Endothelial cell of umbilical vein (primary cell): ENCODE results near the gene SLC19A1. TPM values are rescaled to one million over a fixed set of nuclear protein-coding genes. Genes with fewer than 3 reads are reported as not detected.
A peak's percentile ranks its signal among the peaks of the same experiment; 100 is the strongest.

ENCODE experiments used
- BruUV-seq: library from RNA; stranded (reverse); fragments of 400-500 nt; replicated peaks from 2 replicates; lab custom pipeline; 2021; lab: Mats Ljungman, UMichigan
- CTCF ChIA-PET: fragments of 300-600, 350-600 bp; sonication (Branson Sonifier 250); formaldehyde crosslinking; loops from one replicate; lab custom pipeline; 2021; ENCODE audit warnings: antibody characterized with exemption, inconsistent platforms; lab: Charles Lee
- POLR2A ChIA-PET: fragments of 300-600, 350-600 bp; sonication (Branson Sonifier 250); formaldehyde crosslinking; loops from one replicate; lab custom pipeline; 2021; ENCODE audit warnings: antibody characterized with exemption, inconsistent platforms; lab: Charles Lee
- DNase-seq: peaks from one replicate; pipeline ENCODE4 v3.0.0-alpha.2; 2011; ENCODE audit warnings: low read depth, low spot score
- FAIRE-seq: peaks from 2 replicates; lab custom pipeline; 2011; peaks lifted over from hg19 to GRCh38; lab: Jason Lieb, UNC
- H2AFZ ChIP-seq: 2 replicates; pipeline ENCODE4 v1.6.0; 2012; ENCODE audit warnings: low read depth, low read length, control low read depth, inconsistent platforms
- H3K27ac ChIP-seq: 2 replicates; pipeline ENCODE4 v1.5.1; 2011; ENCODE audit warnings: low read depth, mild to moderate bottlenecking, control low read depth, low read length, moderate library complexity; ENCODE audit not compliant: insufficient read depth
- H3K27me3 ChIP-seq, 2 experiments: 2 replicates each; pipeline versions ENCODE4 v1.6.0 to v1.6.1; 2011; ENCODE audit warnings: low read length in 2 of 2, mixed read lengths in 1 of 2; ENCODE audit not compliant: control insufficient read depth in 2 of 2, insufficient read depth in 2 of 2
- H3K36me3 ChIP-seq, 2 experiments: 2 replicates in 1 of 2; 3 replicates in 1 of 2; pipeline ENCODE4 v1.5.1; 2011; ENCODE audit warnings: low read length in 2 of 2, mild to moderate bottlenecking in 1 of 2, moderate library complexity in 1 of 2; ENCODE audit not compliant: control insufficient read depth in 2 of 2, insufficient read depth in 2 of 2; ENCODE audit errors: extremely low read depth in 1 of 2
- H3K4me1 ChIP-seq: 3 replicates; pipeline ENCODE4 v1.5.1; 2011; ENCODE audit warnings: mild to moderate bottlenecking, low read length; ENCODE audit not compliant: control insufficient read depth, insufficient read depth; ENCODE audit errors: extremely low read depth
- H3K4me2 ChIP-seq: 2 replicates; pipeline ENCODE4 v1.6.1; 2011; ENCODE audit warnings: low read length, control low read depth, mixed read lengths; ENCODE audit not compliant: insufficient read depth
- H3K4me3 ChIP-seq, 3 experiments: fragments of 200-600 bp in 1 of 3; sonication (generic), shearing (Covaris generic) in 1 of 3; replicated peaks in 1 of 3; 2 replicates each; pipeline ENCODE4 v1.5.1; 2011 to 2016; ENCODE audit warnings: control low read depth in 3 of 3, low read length in 3 of 3, mild to moderate bottlenecking in 2 of 3, inconsistent platforms in 1 of 3, low read depth in 1 of 3, moderate library complexity in 1 of 3; ENCODE audit not compliant: insufficient read depth in 1 of 3
- H3K79me2 ChIP-seq: 2 replicates; pipeline ENCODE4 v1.6.0; 2012; ENCODE audit warnings: low read length, inconsistent platforms; ENCODE audit not compliant: control insufficient read depth, insufficient read depth
- H3K9ac ChIP-seq: replicated peaks from 2 replicates; pipeline ENCODE3; 2011; ENCODE audit warnings: low read length, control low read depth; ENCODE audit not compliant: insufficient read depth; ENCODE audit errors: extremely low read depth
- H3K9me1 ChIP-seq: replicated peaks from 3 replicates; pipeline ENCODE4 v1.6.0; 2011; ENCODE audit warnings: mild to moderate bottlenecking, low read length; ENCODE audit not compliant: control insufficient read depth, insufficient read depth; ENCODE audit errors: extremely low read depth
- H3K9me3 ChIP-seq: replicated peaks from 2 replicates; pipeline ENCODE4 v1.5.1; 2012; ENCODE audit warnings: low read length, inconsistent platforms; ENCODE audit not compliant: control insufficient read depth, insufficient read depth
- H4K20me1 ChIP-seq: replicated peaks from 2 replicates; pipeline ENCODE3; 2011; ENCODE audit warnings: mild to moderate bottlenecking, low read length; ENCODE audit not compliant: control insufficient read depth, insufficient read depth; ENCODE audit errors: extremely low read depth
- EZH2 ChIP-seq: IDR thresholded peaks from 2 replicates; pipeline ENCODE4 v1.6.1; 2012; ENCODE audit warnings: borderline replicate concordance, low read depth, mild to moderate bottlenecking, moderate library complexity, low read length, inconsistent platforms; ENCODE audit not compliant: severe bottlenecking
- FOS ChIP-seq: IDR thresholded peaks from 2 replicates; pipeline ENCODE4 v1.6.1; 2011; ENCODE audit warnings: mild to moderate bottlenecking, low read length, moderate library complexity, borderline replicate concordance; ENCODE audit not compliant: insufficient read depth
- GATA2 ChIP-seq: IDR thresholded peaks from 2 replicates; pipeline ENCODE4 v1.7.0; 2011; ENCODE audit warnings: low read depth, mild to moderate bottlenecking, moderate library complexity, mixed read lengths, low read length; ENCODE audit not compliant: insufficient read length, insufficient read depth
- JUN ChIP-seq: IDR thresholded peaks from 2 replicates; pipeline ENCODE4 v1.6.1; 2011; ENCODE audit warnings: borderline replicate concordance, low read depth; ENCODE audit not compliant: insufficient read length, insufficient read depth
- MAX ChIP-seq: IDR thresholded peaks from 2 replicates; pipeline ENCODE4 v1.6.1; 2011; ENCODE audit not compliant: insufficient read depth, insufficient read length
- MYC ChIP-seq: IDR thresholded peaks from one replicate; pipeline ENCODE4 v1.6.1; 2011; ENCODE audit warnings: mild to moderate bottlenecking, low read depth, low read length
- POLR2A ChIP-seq: IDR thresholded peaks from 2 replicates; pipeline ENCODE4 v1.6.1; 2012; ENCODE audit warnings: low read depth, mild to moderate bottlenecking, control low read depth, low read length
- POLR2AphosphoS5 ChIP-seq: IDR thresholded peaks from 2 replicates; pipeline ENCODE4 v1.6.1; 2012; ENCODE audit warnings: low read depth, mild to moderate bottlenecking, control low read depth, low read length, moderate library complexity; ENCODE audit not compliant: insufficient read depth
- dilution Hi-C: fragments of 300-500 bp; cut with MboI; formaldehyde crosslinking; loops from one replicate; pipeline ENCODE4 v1.15.0; 2019; ENCODE audit warnings: low sequenced_read_pairs; ENCODE audit not compliant: extremely low pct_ligation_motif_present
- intact Hi-C: fragments of 100-400 bp; cut with micrococcal nuclease; formaldehyde crosslinking; loops from one replicate; pipeline ENCODE4 v1.10.0; 2022
- polyA plus RNA-seq, 4 experiments: library from polyadenylated mRNA; depleted of rRNA in 3 of 4; stranded (reverse) in 3 of 4; unstranded in 1 of 4; fragments of >200 nt; gene quantifications; 2 replicates each; pipeline versions ENCODE4 v1.2.1 to v1.2.3, GENCODE V29; 2011 to 2012; ENCODE audit warnings: missing spikeins in 1 of 4
- total RNA-seq: library from RNA; stranded (reverse); gene quantifications from 2 replicates; pipeline ENCODE4 v1.2.3, GENCODE V29; 2021
- TF ChIP-seq, protein P1 (sequence below), 2 donors: IDR thresholded peaks; 1 replicate in 1 of 2; 2 replicates in 1 of 2; pipeline ENCODE4 v1.5.1; 2011; ENCODE audit warnings: low read length in 2 of 2, mild to moderate bottlenecking in 2 of 2, moderate library complexity in 2 of 2, control low read depth in 1 of 2, inconsistent platforms in 1 of 2, low read depth in 1 of 2; ENCODE audit not compliant: insufficient read depth in 1 of 2; ENCODE audit errors: extremely low read depth in 1 of 2

The SLC19A1 gene
- total and polyA plus RNA-seq, 2 donors (not counting 3 experiments of a cell fraction or from before 2014, with no cell fraction given), result 36.3 to 54.6 TPM

DNA sequence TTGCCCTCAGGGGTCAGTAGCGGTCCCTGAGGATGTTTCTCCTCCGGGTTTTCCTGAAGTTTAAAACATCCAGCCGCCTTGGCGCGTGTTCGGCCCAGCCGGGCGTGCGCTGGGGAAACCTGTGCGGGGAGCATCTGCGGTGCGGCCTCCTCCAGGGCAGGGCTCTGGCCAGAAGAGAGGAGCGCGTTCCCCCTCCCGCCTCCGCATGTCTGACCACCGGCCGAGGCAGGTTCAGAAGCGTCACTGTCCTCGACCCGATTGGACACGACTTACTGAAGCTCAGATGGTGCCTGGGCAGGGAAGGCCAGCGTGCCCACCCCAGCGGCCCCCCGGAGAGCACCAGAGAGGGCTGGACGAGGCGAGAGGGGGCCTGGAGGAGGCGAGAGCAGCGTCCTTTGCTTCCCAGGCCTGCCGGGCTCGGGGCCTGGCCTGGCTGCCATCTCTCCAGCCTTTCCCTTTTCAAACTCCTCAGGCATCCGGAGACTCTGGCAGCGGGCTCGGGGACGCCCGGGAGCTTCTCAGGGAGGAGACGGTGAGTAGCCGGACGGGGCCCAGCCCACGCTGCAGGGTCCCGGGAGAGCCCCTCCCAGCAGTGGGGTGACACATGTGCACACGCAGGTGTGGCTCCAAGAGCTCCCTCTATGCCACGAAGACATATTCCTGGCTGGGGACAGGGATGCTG, 67.1 kb downstream of the SLC19A1 start:
- Histone ChIP-seq H3K79me2 (peaks cover 16% of the 10 kb centered on the region), H3K4me1 (peaks cover 21% of the 10 kb centered on the region), H3K9me1 (no peaks in the 10 kb centered on the region), H3K9me3 (no peaks in the 10 kb centered on the region), H3K27me3 (no peaks in the 10 kb centered on the region), H3K36me3 (peaks cover 3 to 21% of the 10 kb centered on the region in 2 experiments), H3K4me3 (no peak overlapping the region), H3K4me2 (no peak overlapping the region), H4K20me1 (no peaks in the 10 kb centered on the region), H2AFZ (no peak overlapping the region), H3K9ac (no peak overlapping the region), H3K27ac (no peak overlapping the region)
- no TSS peak for BruUV-seq
- intact Hi-C loops, result loop anchor here (10.0 kb wide), 1 partner anchor 60 kb away; no protein-coding TSS in a partner anchor
- dilution Hi-C loops, result no loop called here
- ChIA-PET CTCF (no interaction called here), POLR2A (no interaction called here)
- TF ChIP-seq FOS (no peak), EZH2 (no peak), POLR2AphosphoS5 (no peak)
- FAIRE-seq (no peak), DNase-seq (no peak)

- TF ChIP-seq MYC (no peak), POLR2A (no peak), POLR2AphosphoS5 (no peak), FOS (no peak), GATA2 (no peak), MAX (no peak), EZH2 (no peak), JUN (no peak)
- TF ChIP-seq, protein P1, sequence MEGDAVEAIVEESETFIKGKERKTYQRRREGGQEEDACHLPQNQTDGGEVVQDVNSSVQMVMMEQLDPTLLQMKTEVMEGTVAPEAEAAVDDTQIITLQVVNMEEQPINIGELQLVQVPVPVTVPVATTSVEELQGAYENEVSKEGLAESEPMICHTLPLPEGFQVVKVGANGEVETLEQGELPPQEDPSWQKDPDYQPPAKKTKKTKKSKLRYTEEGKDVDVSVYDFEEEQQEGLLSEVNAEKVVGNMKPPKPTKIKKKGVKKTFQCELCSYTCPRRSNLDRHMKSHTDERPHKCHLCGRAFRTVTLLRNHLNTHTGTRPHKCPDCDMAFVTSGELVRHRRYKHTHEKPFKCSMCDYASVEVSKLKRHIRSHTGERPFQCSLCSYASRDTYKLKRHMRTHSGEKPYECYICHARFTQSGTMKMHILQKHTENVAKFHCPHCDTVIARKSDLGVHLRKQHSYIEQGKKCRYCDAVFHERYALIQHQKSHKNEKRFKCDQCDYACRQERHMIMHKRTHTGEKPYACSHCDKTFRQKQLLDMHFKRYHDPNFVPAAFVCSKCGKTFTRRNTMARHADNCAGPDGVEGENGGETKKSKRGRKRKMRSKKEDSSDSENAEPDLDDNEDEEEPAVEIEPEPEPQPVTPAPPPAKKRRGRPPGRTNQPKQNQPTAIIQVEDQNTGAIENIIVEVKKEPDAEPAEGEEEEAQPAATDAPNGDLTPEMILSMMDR (IDR thresholded peaks at IDR 0.05; ENCODE audit: extremely low read depth in 1 of 2, insufficient read depth in 1 of 2, low read depth in 1 of 2, low read length in 2 of 2), result no peak
- FAIRE-seq (peak; percentile 61), DNase-seq (no peak)
- ChIA-PET CTCF (no interaction called here), POLR2A (no interaction called here)
- Histone ChIP-seq H3K27ac (no peak overlapping the region), H3K27me3 (no peaks in the 10 kb centered on the region), H3K4me2 (no peak overlapping the region), H3K4me1 (peaks cover 28% of the 10 kb centered on the region), H3K79me2 (peaks cover 20% of the 10 kb centered on the region), H3K9ac (no peak overlapping the region), H3K4me3 (no peak overlapping the region), H2AFZ (no peak overlapping the region), H3K9me1 (no peaks in the 10 kb centered on the region), H4K20me1 (no peaks in the 10 kb centered on the region), H3K36me3 (peaks cover 6 to 20% of the 10 kb centered on the region in 2 experiments), H3K9me3 (no peaks in the 10 kb centered on the region)
- BruUV-seq, result no TSS peak
- intact Hi-C loops, result loop anchor here (10.0 kb wide), 1 partner anchor 60 kb away; no protein-coding TSS in a partner anchor
- dilution Hi-C loops, result no loop called here
Measured at GRCh38 chr21:45474323-45474950, 67.8 kb downstream of the SLC19A1 start.
